NCI-H2227 treated with DMSO at 0.1 percent for 48 hours (cell line): ENCODE data around the gene EMC10.
"Not testable (repeated sequence)": the region's sequence is repeated elsewhere in the genome, so short reads cannot be mapped to it uniquely, and the experiment has no call there.

Experiments used
- DNase-seq: peaks from one replicate; lab custom pipeline; 2025; lab: John Stamatoyannopoulos, UW

Gene EMC10

GRCh38 chr19:50476224-50476906 is at the start of gene EMC10, which contains the start of gene GARIN5A:
EMC10 (plus strand) TSS chr19:50476507; CDS start chr19:50476545, 38 bp downstream.
GARIN5A (minus strand) TSS chr19:50476848; CDS start chr19:50476388, 460 bp downstream.
- peak; percentile 51 for DNase-seq

GRCh38 chr19:50427318-50427925 is 48.9 kb upstream of the EMC10 start:
- DNase-seq, result no peak

- peak; percentile 18 for DNase-seq
Measured at GRCh38 chr19:50427997-50428425, 48.3 kb upstream of the EMC10 start.

GRCh38 chr19:50428772-50429463 is 47.4 kb upstream of the EMC10 start:
- no peak for DNase-seq

- DNase-seq, result no peak
Measured at GRCh38 chr19:50430888-50431342, 45.4 kb upstream of the EMC10 start.

- peak; percentile 65 for DNase-seq
Measured at GRCh38 chr19:50431343-50432220, 44.7 kb upstream of the EMC10 start.

GRCh38 chr19:50432221-50433028 is 43.9 kb upstream of the EMC10 start, which contains the start of gene MYBPC2:
MYBPC2 (plus strand) TSS chr19:50432892; CDS start chr19:50432954, 62 bp downstream.
- DNase-seq, result no peak

- no peak for DNase-seq
Measured at GRCh38 chr19:50433201-50434180, 42.8 kb upstream of the EMC10 start.

- no peak for DNase-seq
Measured at GRCh38 chr19:50434525-50434924, 41.8 kb upstream of the EMC10 start.

GRCh38 chr19:50435221-50435620 is 41.1 kb upstream of the EMC10 start:
- DNase-seq, result no peak

- no peak for DNase-seq
Measured at GRCh38 chr19:50435627-50436026, 40.7 kb upstream of the EMC10 start.

- DNase-seq, result no peak
Measured at GRCh38 chr19:50437862-50438449, 38.4 kb upstream of the EMC10 start.

- DNase-seq, result not testable (repeated sequence)
Measured at GRCh38 chr19:50439130-50439529, 37.2 kb upstream of the EMC10 start.

- no peak for DNase-seq
Measured at GRCh38 chr19:50444059-50444458, 32.2 kb upstream of the EMC10 start.

GRCh38 chr19:50447053-50447452 is 29.3 kb upstream of the EMC10 start:
- DNase-seq, result no peak

- DNase-seq, result no peak
Measured at GRCh38 chr19:50447750-50448149, 28.6 kb upstream of the EMC10 start.

- DNase-seq, result no peak
Measured at GRCh38 chr19:50449236-50449899, 26.9 kb upstream of the EMC10 start.

- DNase-seq, result no peak
Measured at GRCh38 chr19:50450369-50451222, 25.7 kb upstream of the EMC10 start.
